UCSD-AML1 (cell line): ENCODE results near the gene NDE1.

ENCODE experiments used
- DNase-seq: peaks from one replicate; lab custom pipeline; 2025; ENCODE audit not compliant: unreplicated experiment; lab: John Stamatoyannopoulos, UW

NDE1 gene

GRCh38 chr16:15732416-15732815 lies 82.4 kb downstream of the NDE1 start:
- no peak for DNase-seq

- DNase-seq, result no peak
These were observed 85.6 kb downstream of the NDE1 start for GRCh38 chr16:15735610-15736009.

GRCh38 chr16:15736529-15736928 lies 86.5 kb downstream of the NDE1 start:
- no peak for DNase-seq

GRCh38 chr16:15737140-15737644 lies 87.1 kb downstream of the NDE1 start:
- DNase-seq, result no peak

GRCh38 chr16:15739464-15739863 lies 89.4 kb downstream of the NDE1 start:
- DNase-seq, result no peak

GRCh38 chr16:15739950-15740349 lies 89.9 kb downstream of the NDE1 start:
- DNase-seq, result no peak

- no peak for DNase-seq
These were observed 91.3 kb downstream of the NDE1 start for GRCh38 chr16:15741207-15741871.

GRCh38 chr16:15742716-15743115 lies 92.7 kb downstream of the NDE1 start:
- DNase-seq, result no peak

GRCh38 chr16:15743657-15744056 lies 93.6 kb downstream of the NDE1 start:
- DNase-seq, result no peak

- no peak for DNase-seq
These were observed 96.3 kb downstream of the NDE1 start for GRCh38 chr16:15746332-15746731.

- no peak for DNase-seq
These were observed 97.9 kb downstream of the NDE1 start for GRCh38 chr16:15747937-15748336.

- no peak for DNase-seq
These were observed 98.6 kb downstream of the NDE1 start for GRCh38 chr16:15748654-15749053.

- DNase-seq, result no peak
These were observed 99.3 kb downstream of the NDE1 start for GRCh38 chr16:15749371-15749770.

GRCh38 chr16:15749985-15750384 lies 99.9 kb downstream of the NDE1 start:
- no peak for DNase-seq

GRCh38 chr16:15751940-15752339 lies 101.9 kb downstream of the NDE1 start:
- DNase-seq, result no peak

GRCh38 chr16:15752717-15753488 lies 102.9 kb downstream of the NDE1 start:
- DNase-seq, result no peak

- no peak for DNase-seq
These were observed 104.9 kb downstream of the NDE1 start for GRCh38 chr16:15754821-15755534.

- no peak for DNase-seq
These were observed 107.0 kb downstream of the NDE1 start for GRCh38 chr16:15757077-15757386.

GRCh38 chr16:15757630-15758251 lies 107.7 kb downstream of the NDE1 start:
- no peak for DNase-seq

GRCh38 chr16:15759070-15759469 lies 109.0 kb downstream of the NDE1 start:
- DNase-seq, result no peak

- no peak for DNase-seq
These were observed 110.1 kb downstream of the NDE1 start for GRCh38 chr16:15760129-15760528.

GRCh38 chr16:15764112-15764511 lies 114.1 kb downstream of the NDE1 start:
- no peak for DNase-seq
